CD4-positive, CD25-positive, alpha-beta regulatory T cell (primary cell): Measurements from ENCODE around the gene WDR5B. TPM values are rescaled to one million over a fixed set of nuclear protein-coding genes. Genes with fewer than 3 reads are reported as not detected.

Source experiments
- ATAC-seq, 2 donors: fragments of 150-1000 bp; cut with Tn5 transposase; one replicate each; pipeline ENCODE4 v1.10.0; 2021; ENCODE audit warnings: low read depth in 2 of 2, moderate number of reproducible peaks in 2 of 2, moderate library complexity in 1 of 2
- DNase-seq, 3 donors: peaks; one replicate each; pipeline versions ENCODE4 v3.0.0 to v3.0.0-alpha.2; 2012 to 2022; ENCODE audit warnings: mixed read lengths in 1 of 3
- H3K27ac ChIP-seq: one replicate; pipeline ENCODE4 v1.7.0; 2013; ENCODE audit warnings: mild to moderate bottlenecking, low read length; ENCODE audit not compliant: insufficient read depth, poor library complexity, severe bottlenecking
- H3K27me3 ChIP-seq: one replicate; pipeline ENCODE4 v1.7.0; 2013; ENCODE audit warnings: low read length; ENCODE audit not compliant: control insufficient read depth, insufficient read depth
- H3K36me3 ChIP-seq: one replicate; pipeline ENCODE4 v1.7.0; 2013; ENCODE audit warnings: mild to moderate bottlenecking, low read length, moderate library complexity; ENCODE audit not compliant: control insufficient read depth, insufficient read depth
- H3K4me1 ChIP-seq: 2 replicates; pipeline ENCODE4 v1.7.0; 2013; ENCODE audit warnings: mild to moderate bottlenecking, low read length; ENCODE audit not compliant: insufficient read depth, control insufficient read depth, poor library complexity, severe bottlenecking
- H3K4me3 ChIP-seq: one replicate; pipeline ENCODE4 v1.7.0; 2013; ENCODE audit warnings: low read depth, mild to moderate bottlenecking, low read length, moderate library complexity
- H3K9me3 ChIP-seq, 2 experiments: 1 replicate in 1 of 2; 2 replicates in 1 of 2; pipeline ENCODE4 v1.7.0; 2013; ENCODE audit warnings: low read length in 2 of 2, mild to moderate bottlenecking in 1 of 2, moderate library complexity in 1 of 2; ENCODE audit not compliant: control insufficient read depth in 2 of 2
- H3K27ac Mint-ChIP-seq, 3 donors: one replicate each; pipeline ENCODE4 v1.8.0; 2020 to 2022; ENCODE audit warnings: mild to moderate bottlenecking in 3 of 3, mixed read lengths in 3 of 3, moderate library complexity in 2 of 3
- H3K27me3 Mint-ChIP-seq: one replicate; pipeline ENCODE4 v1.8.0; 2022; ENCODE audit warnings: mild to moderate bottlenecking, mixed read lengths
- H3K36me3 Mint-ChIP-seq: one replicate; pipeline ENCODE4 v1.8.0; 2020; ENCODE audit warnings: mixed read lengths
- H3K4me1 Mint-ChIP-seq, 4 donors: one replicate each; pipeline ENCODE4 v1.8.0; 2020 to 2022; ENCODE audit warnings: mixed read lengths in 4 of 4, mild to moderate bottlenecking in 1 of 4
- H3K4me3 Mint-ChIP-seq, 4 donors: one replicate each; pipeline ENCODE4 v1.8.0; 2020 to 2022; ENCODE audit warnings: mild to moderate bottlenecking in 4 of 4, mixed read lengths in 4 of 4, moderate library complexity in 3 of 4
- H3K9me3 Mint-ChIP-seq, 7 donors: one replicate each; pipeline ENCODE4 v1.8.0; 2020 to 2022; ENCODE audit warnings: mixed read lengths in 7 of 7, mild to moderate bottlenecking in 3 of 7, moderate library complexity in 2 of 7
- polyA plus RNA-seq, 4 donors: library from polyadenylated mRNA; unstranded; fragments of 300-500 nt; fragmentation: Illumina TruSeq; gene quantifications; one replicate each; pipeline ENCODE4 v1.2.3, GENCODE V29; 2021
- total RNA-seq: library from RNA; stranded (reverse); gene quantifications from one replicate; pipeline ENCODE4 v1.2.3, GENCODE V29; 2022

Gene WDR5B
- total and polyA plus RNA-seq, 5 donors from 2014 or later: 2.0 to 4.9 (median 2.5) TPM

DNA sequence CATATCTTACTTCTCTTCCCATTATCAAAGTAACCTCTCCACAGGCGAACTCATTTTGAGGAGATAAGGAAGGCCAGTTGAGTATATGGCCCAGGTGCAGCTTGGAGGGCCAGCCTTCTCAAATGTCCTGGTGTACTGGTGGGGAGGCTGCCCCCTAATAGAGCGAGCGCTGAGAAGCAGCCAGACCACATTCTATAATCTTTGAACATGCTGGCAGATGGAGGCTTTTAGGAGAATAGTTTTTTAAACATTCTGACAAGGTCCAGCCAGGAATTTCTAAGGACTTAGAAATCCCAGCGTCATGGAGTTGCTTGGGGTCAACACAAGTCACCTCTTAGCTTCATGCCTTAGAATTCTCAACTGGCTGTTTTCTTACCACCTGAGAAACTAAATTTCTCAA, 5.8 kb downstream of the WDR5B start:
- H3K27ac ChIP-seq: no peak overlapping the region
- H3K27ac Mint-ChIP-seq: peak overlapping the region in 1 of 3 donors; percentile 64

DNA sequence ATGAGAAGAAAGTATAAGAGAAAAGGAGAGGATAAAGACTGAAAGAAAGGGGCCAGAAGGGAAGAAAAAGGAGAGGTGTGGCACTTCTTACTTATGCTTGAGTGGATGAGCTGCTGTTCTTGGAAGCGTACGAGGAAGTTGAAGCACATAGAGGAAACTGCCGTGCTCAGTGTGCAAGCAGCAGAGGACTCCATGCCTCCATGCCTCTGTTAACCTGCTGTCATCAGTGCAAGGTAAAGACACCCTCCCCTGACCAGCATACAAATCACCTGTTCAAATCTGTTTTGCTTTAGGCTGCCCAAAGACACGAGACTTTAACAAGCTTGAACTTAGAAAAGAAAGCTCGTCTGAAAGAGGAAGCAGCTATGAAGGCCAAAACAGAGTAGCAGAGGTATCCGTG, 6.4 kb downstream of the WDR5B start:
- H3K36me3 ChIP-seq: peaks cover 77% of the 10 kb centered on the region

More for the DNA sequence above, 5.8 kb downstream of the WDR5B start:
- no peak overlapping the region for H3K4me3 Mint-ChIP-seq
- H3K9me3 ChIP-seq: no peaks in the 10 kb centered on the region
- no peaks in the 10 kb centered on the region for H3K9me3 Mint-ChIP-seq
- H3K36me3 Mint-ChIP-seq: peaks cover 33% of the 10 kb centered on the region
- H3K36me3 ChIP-seq: peaks cover 70% of the 10 kb centered on the region
- no peak for DNase-seq
- H3K27me3 Mint-ChIP-seq: no peaks in the 10 kb centered on the region
- H3K4me3 ChIP-seq: no peak overlapping the region
- ATAC-seq: no peak
- peaks cover 14 to 42% (median 30%) of the 10 kb centered on the region in 4 donors for H3K4me1 Mint-ChIP-seq
- no peaks in the 10 kb centered on the region for H3K27me3 ChIP-seq
- H3K4me1 ChIP-seq: peaks cover 6% of the 10 kb centered on the region

DNA sequence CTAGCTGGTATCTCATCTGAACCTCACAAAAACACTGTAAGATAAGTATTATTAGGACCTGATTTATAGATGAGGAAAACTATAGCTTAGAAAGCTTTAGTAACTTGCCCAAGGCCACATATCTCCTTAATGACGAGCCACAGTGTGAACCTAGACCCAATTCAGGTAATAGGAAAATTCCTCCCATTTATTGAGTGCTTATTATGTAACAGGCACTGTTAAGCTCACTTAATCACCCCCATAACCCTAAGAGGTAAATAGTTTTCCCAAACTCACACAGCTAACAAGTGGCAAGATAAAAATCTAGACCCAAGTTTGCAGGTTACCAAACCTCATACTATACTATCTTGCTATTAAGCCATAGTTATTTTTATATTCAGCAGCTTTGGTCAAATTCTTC, 7.9 kb downstream of the WDR5B start:
- Mint-ChIP-seq H3K9me3 (no peaks in the 10 kb centered on the region), H3K27ac (peak overlapping the region in 1 of 3 donors; percentile 34), H3K36me3 (peaks cover 42% of the 10 kb centered on the region), H3K27me3 (no peaks in the 10 kb centered on the region), H3K4me1 (peaks cover 7 to 22% (median 11%) of the 10 kb centered on the region in 4 donors), H3K4me3 (no peak overlapping the region)
- Histone ChIP-seq H3K27ac (no peak overlapping the region), H3K9me3 (no peaks in the 10 kb centered on the region), H3K36me3 (peaks cover 81% of the 10 kb centered on the region), H3K4me3 (no peak overlapping the region), H3K4me1 (no peaks in the 10 kb centered on the region), H3K27me3 (no peaks in the 10 kb centered on the region)
- DNase-seq (no peak), ATAC-seq (no peak)

More for the DNA sequence above, 6.4 kb downstream of the WDR5B start:
- Mint-ChIP-seq H3K4me3 (no peak overlapping the region), H3K4me1 (peaks cover 8 to 37% (median 23%) of the 10 kb centered on the region in 4 donors), H3K27me3 (no peaks in the 10 kb centered on the region), H3K27ac (no peak overlapping the region), H3K9me3 (no peaks in the 10 kb centered on the region), H3K36me3 (peaks cover 33% of the 10 kb centered on the region)
- ATAC-seq (no peak), DNase-seq (no peak)
- no peaks in the 10 kb centered on the region for H3K27me3 ChIP-seq
- H3K4me1 ChIP-seq: no peaks in the 10 kb centered on the region
- no peaks in the 10 kb centered on the region for H3K9me3 ChIP-seq
- no peak overlapping the region for H3K4me3 ChIP-seq
- no peak overlapping the region for H3K27ac ChIP-seq

DNA sequence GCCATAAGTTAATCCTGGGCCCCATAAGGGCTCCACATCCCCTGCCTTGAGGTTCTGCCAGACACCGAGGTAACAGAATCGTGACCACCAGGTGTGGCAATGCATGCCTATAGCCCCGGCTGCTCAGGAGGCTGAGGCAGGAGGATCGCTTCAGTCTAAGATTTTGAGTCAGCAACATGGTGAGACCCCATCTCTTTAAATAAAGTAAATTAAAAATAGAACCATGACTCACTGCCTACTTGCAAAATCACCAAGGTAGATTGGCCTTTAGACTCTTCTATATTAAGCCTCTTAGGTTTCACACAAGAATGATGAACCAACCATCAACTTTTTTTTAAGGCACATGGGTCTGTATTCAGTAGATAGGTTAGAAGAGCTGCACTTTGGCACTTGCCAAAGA, 9.7 kb downstream of the WDR5B start:
- peaks cover 37% of the 10 kb centered on the region for H3K36me3 Mint-ChIP-seq
- ATAC-seq: no peak
- H3K4me3 Mint-ChIP-seq: no peak overlapping the region

DNA sequence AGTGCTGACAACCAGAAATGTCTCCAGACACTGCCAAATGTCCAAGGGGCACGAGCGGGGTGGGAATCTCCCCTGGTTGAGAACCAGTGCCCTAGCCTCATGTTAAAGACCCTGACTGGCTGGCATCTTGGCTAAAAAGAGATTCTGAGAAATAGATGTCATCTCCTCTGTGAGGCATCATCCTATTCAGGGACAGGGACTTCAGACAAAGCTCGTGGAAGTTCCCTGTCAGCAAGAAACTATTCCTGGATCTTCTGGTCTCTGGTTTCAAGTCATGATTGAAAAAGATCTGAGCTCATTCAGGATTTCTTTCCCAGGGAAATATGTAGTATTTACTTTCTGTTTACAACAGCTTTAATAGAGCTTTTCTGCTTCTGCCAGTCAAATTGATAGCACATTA, 10.8 kb downstream of the WDR5B start:
- Mint-ChIP-seq H3K4me1 (peaks cover 0 to 4% (median 2%) of the 10 kb centered on the region in 4 donors), H3K27me3 (no peaks in the 10 kb centered on the region), H3K4me3 (no peak overlapping the region), H3K36me3 (peaks cover 32% of the 10 kb centered on the region), H3K9me3 (no peaks in the 10 kb centered on the region), H3K27ac (no peak overlapping the region)
- ATAC-seq: no peak
- Histone ChIP-seq H3K4me1 (no peaks in the 10 kb centered on the region), H3K9me3 (no peaks in the 10 kb centered on the region), H3K36me3 (peaks cover 64% of the 10 kb centered on the region), H3K27me3 (no peaks in the 10 kb centered on the region), H3K27ac (no peak overlapping the region), H3K4me3 (no peak overlapping the region)
- no peak for DNase-seq

More for the DNA sequence above, 9.7 kb downstream of the WDR5B start:
- Mint-ChIP-seq H3K4me1 (peaks cover 0 to 11% (median 3%) of the 10 kb centered on the region in 4 donors), H3K27ac (peak overlapping the region in 1 of 3 donors; percentile 51), H3K27me3 (no peaks in the 10 kb centered on the region), H3K9me3 (no peaks in the 10 kb centered on the region)
- Histone ChIP-seq H3K27ac (no peak overlapping the region), H3K9me3 (no peaks in the 10 kb centered on the region), H3K27me3 (no peaks in the 10 kb centered on the region), H3K36me3 (peaks cover 75% of the 10 kb centered on the region), H3K4me1 (no peaks in the 10 kb centered on the region), H3K4me3 (no peak overlapping the region)
- DNase-seq: no peak

DNA sequence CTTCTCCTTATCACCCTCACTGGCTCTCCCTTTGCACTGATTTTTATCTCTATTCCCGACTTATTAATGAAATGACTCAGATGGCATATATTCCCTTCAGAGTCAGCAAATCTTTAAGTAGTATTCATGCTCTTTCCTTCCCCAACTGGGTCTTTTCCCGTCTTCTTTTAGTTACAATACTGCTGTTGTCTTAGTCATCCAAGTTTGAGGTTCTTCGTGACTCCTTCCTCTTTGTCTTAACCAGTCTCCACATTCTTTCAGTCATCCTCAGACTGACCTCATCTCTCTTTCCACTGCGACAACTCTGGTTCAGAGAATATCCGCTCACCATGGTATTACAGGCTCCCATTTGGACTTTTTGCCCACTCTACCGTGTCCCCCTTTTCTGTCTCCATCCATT, 12.4 kb downstream of the WDR5B start:
- no peak for DNase-seq
- Histone ChIP-seq H3K9me3 (no peaks in the 10 kb centered on the region), H3K4me3 (no peak overlapping the region), H3K27me3 (no peaks in the 10 kb centered on the region), H3K36me3 (peaks cover 53% of the 10 kb centered on the region), H3K27ac (no peak overlapping the region), H3K4me1 (no peaks in the 10 kb centered on the region)
- Mint-ChIP-seq H3K27ac (peak overlapping the region in 1 of 3 donors; percentile 95), H3K9me3 (no peaks in the 10 kb centered on the region), H3K4me1 (peaks cover 0 to 2% (median 0%) of the 10 kb centered on the region in 4 donors), H3K36me3 (peaks cover 24% of the 10 kb centered on the region), H3K27me3 (no peaks in the 10 kb centered on the region), H3K4me3 (no peak overlapping the region)
- ATAC-seq: no peak

DNA sequence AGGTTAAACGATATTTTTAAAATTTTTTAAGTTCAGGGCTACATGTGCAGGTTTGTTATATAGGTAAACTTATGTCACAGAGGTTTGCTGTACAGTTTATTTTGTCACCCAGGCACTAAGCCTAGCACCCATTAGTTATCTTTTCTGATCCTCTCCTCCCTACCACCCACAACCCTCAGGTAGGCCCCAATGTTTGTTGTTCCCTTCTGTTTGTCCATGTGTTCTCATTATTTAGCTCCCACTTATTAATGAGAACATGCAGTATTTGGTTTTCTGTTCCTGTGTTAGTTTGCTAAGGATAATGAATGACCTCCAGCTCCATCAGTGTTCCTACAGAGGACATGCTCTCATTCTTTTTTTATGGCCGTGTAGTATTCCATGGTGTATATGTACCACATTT, 16.9 kb downstream of the WDR5B start:
- Mint-ChIP-seq H3K4me3 (no peak overlapping the region), H3K27me3 (no peaks in the 10 kb centered on the region), H3K36me3 (peaks cover 23% of the 10 kb centered on the region), H3K4me1 (peaks cover 0 to 10% (median 4%) of the 10 kb centered on the region in 4 donors), H3K27ac (no peak overlapping the region), H3K9me3 (no peaks in the 10 kb centered on the region)
- Histone ChIP-seq H3K4me1 (no peaks in the 10 kb centered on the region), H3K36me3 (peaks cover 13% of the 10 kb centered on the region), H3K9me3 (no peaks in the 10 kb centered on the region), H3K27me3 (no peaks in the 10 kb centered on the region), H3K27ac (no peak overlapping the region), H3K4me3 (no peak overlapping the region)
- ATAC-seq (no peak), DNase-seq (no peak)

DNA sequence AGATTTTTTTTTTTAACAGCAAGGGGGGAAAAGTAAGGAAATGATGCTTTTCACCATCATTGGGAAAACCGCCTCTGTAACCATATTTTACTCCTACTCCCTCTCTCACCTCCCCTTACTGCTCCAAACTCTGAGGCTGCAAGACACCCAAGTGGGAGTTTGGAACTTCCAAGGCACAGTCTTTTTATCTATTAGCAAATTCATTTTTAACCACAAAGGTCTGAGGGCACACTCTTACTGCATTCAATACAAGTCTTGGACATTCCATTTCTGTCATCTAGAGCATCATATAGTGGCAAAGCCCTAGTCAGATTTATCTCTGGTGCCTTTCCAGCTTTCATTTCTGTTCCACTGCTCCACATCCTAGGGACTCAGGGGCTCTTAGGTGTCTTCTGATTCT, 18.7 kb downstream of the WDR5B start:
- no peak for DNase-seq
- no peaks in the 10 kb centered on the region for H3K9me3 Mint-ChIP-seq
- H3K27ac Mint-ChIP-seq: peak overlapping the region in 1 of 3 donors; percentile 60
- H3K4me1 Mint-ChIP-seq: peaks cover 5 to 10% (median 8%) of the 10 kb centered on the region in 4 donors
- ATAC-seq: no peak
- H3K36me3 Mint-ChIP-seq: peaks cover 12% of the 10 kb centered on the region
- H3K4me3 Mint-ChIP-seq: no peak overlapping the region
- H3K36me3 ChIP-seq: no peaks in the 10 kb centered on the region
- H3K27me3 ChIP-seq: no peaks in the 10 kb centered on the region
- no peak overlapping the region for H3K4me3 ChIP-seq
- no peak overlapping the region for H3K27ac ChIP-seq
- no peaks in the 10 kb centered on the region for H3K4me1 ChIP-seq
- H3K9me3 ChIP-seq: no peaks in the 10 kb centered on the region
- H3K27me3 Mint-ChIP-seq: no peaks in the 10 kb centered on the region
